HG02571 (cell line): ENCODE measurements around the gene TMEM150C.
"Not testable (repeated sequence)": the region's sequence is repeated elsewhere in the genome, so short reads cannot be mapped to it uniquely, and the experiment has no call there.

ENCODE experiments used
- ATAC-seq: cut with Tn5 transposase; IDR thresholded peaks from one replicate; pipeline ENCODE4 v1.9.1; 2021; ENCODE audit warnings: mild to moderate bottlenecking, moderate library complexity; ENCODE audit not compliant: unreplicated experiment

Gene TMEM150C

GRCh38 chr4:82479562-82479961 lies 82.2 kb downstream of the TMEM150C start:
- no peak for ATAC-seq

GRCh38 chr4:82477469-82477868 lies 84.3 kb downstream of the TMEM150C start:
- not testable (repeated sequence) for ATAC-seq

- ATAC-seq: not testable (repeated sequence)
Observed at GRCh38 chr4:82475931-82476330, 85.9 kb downstream of the TMEM150C start.

- ATAC-seq: no peak
Observed at GRCh38 chr4:82473621-82474164, 88.1 kb downstream of the TMEM150C start.

GRCh38 chr4:82473080-82473479 lies 88.7 kb downstream of the TMEM150C start:
- not testable (repeated sequence) for ATAC-seq

- no peak for ATAC-seq
Observed at GRCh38 chr4:82469791-82470345, 91.9 kb downstream of the TMEM150C start.

GRCh38 chr4:82467471-82467870 lies 94.3 kb downstream of the TMEM150C start:
- no peak for ATAC-seq

GRCh38 chr4:82463221-82463620 lies 98.6 kb downstream of the TMEM150C start:
- ATAC-seq: no peak

GRCh38 chr4:82462415-82462831 lies 99.4 kb downstream of the TMEM150C start:
- ATAC-seq: peak; percentile 77

GRCh38 chr4:82461710-82462109 lies 100.1 kb downstream of the TMEM150C start:
- no peak for ATAC-seq

- no peak for ATAC-seq
Observed at GRCh38 chr4:82458729-82459128, 103.1 kb downstream of the TMEM150C start.

- ATAC-seq: no peak
Observed at GRCh38 chr4:82457266-82457665, 104.5 kb downstream of the TMEM150C start.

GRCh38 chr4:82452026-82452425 lies 109.8 kb downstream of the TMEM150C start:
- ATAC-seq: no peak

- ATAC-seq: no peak
Observed at GRCh38 chr4:82450966-82451755, 110.6 kb downstream of the TMEM150C start.

- ATAC-seq: no peak
Observed at GRCh38 chr4:82447886-82448285, 113.9 kb downstream of the TMEM150C start.

- ATAC-seq: no peak
Observed at GRCh38 chr4:82439088-82439487, 122.7 kb downstream of the TMEM150C start.

GRCh38 chr4:82437285-82438005 lies 124.3 kb downstream of the TMEM150C start:
- ATAC-seq: no peak

- ATAC-seq: no peak
Observed at GRCh38 chr4:82436780-82437179, 125.0 kb downstream of the TMEM150C start.

- ATAC-seq: no peak
Observed at GRCh38 chr4:82436130-82436529, 125.7 kb downstream of the TMEM150C start.

- no peak for ATAC-seq
Observed at GRCh38 chr4:82434949-82435348, 126.8 kb downstream of the TMEM150C start.

GRCh38 chr4:82433791-82434190 lies 128.0 kb downstream of the TMEM150C start:
- no peak for ATAC-seq
